Mucosa of rectum (tissue), 2 donors: ENCODE data around the gene CORO6.

Source experiments
- H3K27ac ChIP-seq, 2 donors: one replicate each; pipeline ENCODE4 v1.7.0; 2013; ENCODE audit warnings: inconsistent platforms in 2 of 2, low read depth in 2 of 2, low read length in 2 of 2
- H3K27me3 ChIP-seq, 2 donors: one replicate each; pipeline ENCODE4 v1.7.0; 2013; ENCODE audit warnings: low read length in 2 of 2; ENCODE audit not compliant: control insufficient read depth in 2 of 2, insufficient read depth in 2 of 2
- H3K36me3 ChIP-seq, 2 donors: one replicate each; pipeline ENCODE4 v1.7.0; 2013; ENCODE audit warnings: low read length in 2 of 2; ENCODE audit not compliant: control insufficient read depth in 2 of 2, insufficient read depth in 2 of 2
- H3K4me1 ChIP-seq, 2 donors: one replicate each; pipeline ENCODE4 v1.7.0; 2013; ENCODE audit warnings: low read length in 2 of 2, mild to moderate bottlenecking in 1 of 2; ENCODE audit not compliant: control insufficient read depth in 2 of 2, insufficient read depth in 2 of 2
- H3K4me3 ChIP-seq, 2 donors: one replicate each; pipeline ENCODE4 v1.7.0; 2013; ENCODE audit warnings: low read length in 2 of 2
- H3K9ac ChIP-seq, 2 donors: one replicate each; pipeline ENCODE4 v1.7.0; 2013; ENCODE audit warnings: low read length in 2 of 2, low read depth in 1 of 2, mild to moderate bottlenecking in 1 of 2
- H3K9me3 ChIP-seq, 2 donors: one replicate each; pipeline ENCODE4 v1.7.0; 2013; ENCODE audit warnings: low read length in 2 of 2; ENCODE audit not compliant: control insufficient read depth in 2 of 2
- donor health status: healthy.
- donor health status: Normal muscosa, but diverticular disease.

Gene CORO6

DNA sequence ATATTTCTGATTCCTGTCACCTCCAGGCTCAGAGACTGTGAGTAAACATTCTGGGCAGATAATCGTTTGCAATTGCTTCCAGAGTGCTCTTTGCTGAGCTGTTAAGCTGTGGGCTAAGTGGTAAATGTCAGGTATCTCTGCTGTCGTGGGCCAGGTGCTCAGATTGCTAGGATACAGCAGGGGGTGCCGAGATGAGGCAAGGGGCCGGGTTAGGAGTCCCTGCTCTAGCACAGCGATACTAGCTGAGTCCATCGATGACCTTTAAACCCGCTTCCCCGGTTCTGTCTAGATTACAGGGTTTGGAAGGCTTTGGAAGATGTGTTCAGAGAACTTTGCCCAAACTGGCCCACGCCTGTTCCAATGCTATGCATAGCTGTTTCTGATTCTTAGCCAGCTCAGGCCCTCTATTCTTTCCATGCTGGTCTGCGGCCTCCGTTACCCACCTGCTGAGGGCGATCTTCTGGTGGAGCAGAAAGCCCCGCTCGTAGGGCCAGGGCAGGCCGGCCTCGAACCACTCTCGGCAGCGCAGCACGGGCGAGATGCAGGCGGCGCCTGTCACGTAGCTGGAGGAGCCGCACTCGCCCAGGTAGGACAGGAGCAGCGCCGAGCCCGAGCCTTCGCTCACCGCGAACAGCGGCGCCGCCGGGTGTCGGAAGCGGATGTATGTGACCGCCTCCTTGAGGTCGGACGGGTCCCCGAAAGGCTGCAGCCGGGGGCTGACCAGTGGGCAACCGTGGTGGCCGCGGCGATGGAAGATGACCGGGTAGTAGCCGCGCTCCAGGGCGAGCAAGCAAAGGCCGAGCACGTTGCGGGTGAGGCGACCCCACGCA is 56.9 kb downstream of the CORO6 start:
- H3K27me3 ChIP-seq = no peaks in the 10 kb centered on the region
- H3K9ac ChIP-seq = peak overlapping the region; percentile 70 to 80
- H3K4me3 ChIP-seq = peak overlapping the region; percentile 74 to 90
- H3K27ac ChIP-seq = peak overlapping the region; percentile 85 to 97
- no peaks in the 10 kb centered on the region for H3K9me3 ChIP-seq
- H3K36me3 ChIP-seq = peaks cover 5 to 16% of the 10 kb centered on the region in 2 donors
- peaks cover 26 to 41% of the 10 kb centered on the region in 2 donors for H3K4me1 ChIP-seq
